GM21447 (cell line): ENCODE measurements around the gene MAP2K7.
A peak's percentile ranks its signal among the peaks of the same experiment; 100 is the strongest.
"Not testable (repeated sequence)": the region's sequence is repeated elsewhere in the genome, so short reads cannot be mapped to it uniquely, and the experiment has no call there.

Experiments used
- ATAC-seq: cut with Tn5 transposase; IDR thresholded peaks from one replicate; pipeline ENCODE4 v1.9.1; 2021; ENCODE audit not compliant: unreplicated experiment

MAP2K7 gene

DNA sequence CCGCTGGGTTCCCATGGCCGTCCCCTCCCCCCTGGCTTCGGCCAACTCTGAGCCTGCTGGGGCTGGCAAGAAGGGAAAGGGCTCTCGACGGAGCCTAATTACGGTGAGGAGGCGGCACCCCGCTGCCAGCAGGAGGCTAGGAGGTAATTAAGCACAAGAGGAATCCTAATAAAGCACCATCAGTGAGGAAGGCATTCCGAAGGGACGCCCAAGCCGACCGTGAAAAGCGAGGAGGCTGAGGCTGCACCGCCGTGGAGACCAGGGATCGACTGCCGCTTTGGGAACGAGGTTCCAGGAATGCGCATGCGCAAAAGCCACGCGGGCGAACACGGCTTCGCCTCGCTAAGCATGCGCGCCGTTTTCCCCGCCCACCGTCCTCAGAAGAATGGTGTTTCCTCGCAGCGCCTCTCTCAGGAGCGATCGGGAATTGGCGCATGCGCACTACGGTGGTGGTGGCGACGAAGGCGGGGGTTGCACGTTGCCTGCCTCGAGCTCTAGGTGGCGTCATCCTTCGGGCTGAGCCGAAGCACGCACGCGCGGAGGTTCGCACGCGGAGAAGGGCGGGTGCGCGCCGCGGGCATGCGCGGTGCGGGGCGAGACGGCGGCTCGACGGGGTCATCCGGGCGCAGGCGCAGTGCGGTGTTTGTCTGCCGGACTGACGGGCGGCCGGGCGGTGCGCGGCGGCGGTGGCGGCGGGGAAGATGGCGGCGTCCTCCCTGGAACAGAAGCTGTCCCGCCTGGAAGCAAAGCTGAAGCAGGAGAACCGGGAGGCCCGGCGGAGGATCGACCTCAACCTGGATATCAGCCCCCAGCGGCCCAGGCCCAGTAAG, at the start of gene MAP2K7:
MAP2K7 (plus strand) TSS at position 634 of the 830 bp plus-strand sequence; CDS start at position 702, 68 bp downstream.
- ATAC-seq: peak; percentile 74

DNA sequence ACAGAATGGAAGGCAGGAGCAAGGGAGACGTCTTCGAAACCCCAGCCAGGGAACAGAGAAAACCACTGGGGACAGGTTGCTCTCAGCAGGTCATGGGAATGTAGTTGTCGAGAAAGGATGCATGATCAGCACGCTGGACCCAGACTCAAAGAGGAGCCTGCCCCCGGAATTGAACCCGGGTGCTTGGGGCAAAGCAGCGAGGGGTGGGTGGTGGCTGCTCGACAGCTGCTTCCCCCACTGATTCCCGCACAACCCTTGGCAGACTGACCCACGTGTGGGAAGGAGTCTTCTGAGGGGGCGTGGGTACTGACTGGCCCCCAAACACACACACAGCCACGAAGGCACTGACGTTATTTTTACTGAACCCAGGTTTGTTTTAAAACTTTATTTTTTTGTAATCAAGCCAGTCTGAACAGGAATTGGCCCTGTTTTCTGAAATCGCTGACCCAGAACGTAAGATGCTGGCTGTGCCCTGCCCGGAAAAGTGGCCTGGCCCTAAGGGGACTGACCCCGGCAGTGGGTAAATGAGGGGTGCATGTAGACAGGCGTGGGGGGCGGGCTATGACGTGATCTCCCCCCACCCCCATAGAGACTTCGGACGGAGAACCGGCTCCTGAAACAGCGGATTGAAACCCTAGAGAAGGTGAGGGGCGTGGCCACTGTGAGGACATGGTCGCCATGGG, 48.1 kb upstream of the MAP2K7 start:
- ATAC-seq: no peak

DNA sequence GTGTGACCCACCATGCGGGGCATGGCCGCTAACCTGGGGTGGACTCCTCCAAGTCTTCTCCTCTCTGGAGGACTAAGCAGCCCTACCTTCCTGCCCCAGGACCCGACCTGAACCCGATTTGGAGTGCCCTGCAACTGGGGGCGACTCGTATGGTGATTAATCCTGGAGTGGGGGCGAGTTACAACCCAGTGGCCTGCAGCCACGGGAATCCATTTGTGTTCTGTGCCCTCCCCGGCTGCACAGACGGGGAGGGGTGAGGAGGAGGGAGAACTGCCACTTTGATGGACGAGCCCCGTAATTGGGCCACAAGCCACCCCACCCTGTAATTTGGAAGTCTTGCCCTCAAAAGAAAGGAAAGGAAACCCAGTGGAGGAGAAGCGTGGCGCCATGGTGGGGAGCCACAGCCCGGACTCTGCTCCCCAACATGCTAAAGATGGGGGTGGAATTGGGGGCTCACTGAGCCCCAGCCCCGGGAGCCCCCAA, 47.5 kb upstream of the MAP2K7 start:
- no peak for ATAC-seq

DNA sequence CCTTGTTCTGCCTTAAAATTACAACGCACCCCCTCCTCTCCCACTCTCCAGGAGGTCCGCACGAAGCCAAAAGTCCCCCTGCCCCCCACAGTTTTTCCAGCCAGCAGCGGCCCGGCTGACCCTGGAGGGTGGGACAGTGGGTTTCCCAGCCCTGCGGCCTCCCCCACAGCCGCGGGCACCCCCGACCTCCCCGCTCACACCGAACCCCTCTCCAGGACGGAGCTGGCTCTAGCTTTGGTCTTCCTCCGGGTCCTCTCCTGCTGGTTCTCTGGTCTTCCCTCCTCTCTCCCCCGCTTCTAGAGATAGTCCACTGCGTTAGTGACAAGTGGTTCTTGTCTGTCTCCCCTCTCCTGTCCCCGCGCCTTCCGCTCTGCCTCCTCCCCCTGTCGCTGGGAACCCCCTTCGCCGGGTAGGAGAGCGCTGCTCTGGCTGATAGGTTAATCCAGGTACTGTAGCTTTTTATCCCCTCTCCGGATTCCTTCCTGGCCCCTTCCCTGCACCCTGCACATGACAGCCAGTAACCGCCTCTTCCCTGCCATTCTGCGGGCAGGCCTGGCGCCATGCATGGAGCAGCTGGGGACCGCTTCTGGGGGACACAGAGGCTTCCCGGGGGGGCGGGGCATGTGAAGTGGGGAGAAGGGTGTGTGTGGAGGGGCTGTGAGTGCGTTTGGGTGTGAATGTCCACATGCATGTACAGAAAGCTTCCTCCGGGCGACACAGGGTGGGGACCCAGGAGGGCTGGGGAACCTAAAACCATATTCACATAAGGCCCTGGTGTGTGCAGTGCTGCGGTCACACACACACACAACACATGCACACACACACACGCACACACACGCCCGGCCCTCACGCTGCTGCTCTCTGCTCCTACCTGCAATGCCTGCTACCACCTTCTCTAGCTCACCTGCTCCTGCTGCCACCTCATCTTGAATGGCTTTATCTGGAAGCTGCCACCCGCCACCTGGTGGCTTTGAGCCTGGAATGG, 46.7 kb upstream of the MAP2K7 start:
- ATAC-seq: no peak

DNA sequence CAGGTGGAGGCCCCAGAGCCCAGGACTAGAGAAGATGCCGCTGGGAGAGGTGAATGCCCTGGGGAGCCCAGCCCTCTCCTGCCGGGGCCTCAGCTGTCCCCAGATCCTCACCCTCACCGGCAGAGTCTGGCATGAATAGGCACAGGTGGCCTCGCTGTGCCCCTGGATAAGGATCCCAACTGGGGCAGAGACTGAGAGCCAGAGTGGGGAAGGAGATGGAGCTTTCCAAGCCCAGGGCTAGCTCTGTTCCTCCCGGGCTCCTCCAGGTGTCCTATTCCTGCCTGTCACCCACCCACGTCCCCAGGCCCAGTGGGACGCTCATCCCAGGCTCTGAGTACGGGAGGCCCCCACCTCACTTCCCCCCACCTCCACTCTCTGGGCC, 46.0 kb upstream of the MAP2K7 start:
- ATAC-seq: no peak

DNA sequence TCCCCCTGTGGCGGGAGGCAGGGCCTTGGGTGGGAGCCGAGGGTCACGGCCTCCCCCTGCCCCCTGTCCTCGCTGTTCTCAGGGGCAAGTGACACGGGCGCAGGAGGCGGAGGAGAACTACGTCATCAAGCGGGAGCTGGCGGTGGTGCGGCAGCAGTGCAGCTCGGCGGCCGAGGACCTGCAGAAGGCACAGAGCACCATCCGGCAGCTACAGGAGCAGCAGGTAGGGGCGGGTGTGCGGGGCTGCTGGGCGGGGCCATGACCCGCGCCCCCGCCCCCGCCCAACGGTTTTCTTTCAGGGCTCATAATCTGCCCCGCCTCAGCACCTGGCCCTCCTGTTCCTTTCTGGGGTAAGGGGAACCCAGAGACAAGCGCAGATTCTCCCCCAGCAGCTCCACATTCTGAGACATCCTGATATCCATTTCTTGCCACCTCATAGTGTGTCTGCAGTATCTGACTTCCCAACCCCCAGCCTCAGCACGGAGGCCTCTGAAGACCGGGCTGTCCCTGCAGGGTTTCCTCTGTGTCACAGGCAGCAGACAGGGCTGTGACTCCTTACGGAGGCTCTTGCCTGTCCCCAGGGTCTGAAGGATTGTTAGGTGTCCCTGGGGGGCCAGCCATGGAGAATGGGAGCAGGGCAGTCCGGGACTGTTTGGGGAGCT, 45.4 kb upstream of the MAP2K7 start:
- ATAC-seq: no peak

DNA sequence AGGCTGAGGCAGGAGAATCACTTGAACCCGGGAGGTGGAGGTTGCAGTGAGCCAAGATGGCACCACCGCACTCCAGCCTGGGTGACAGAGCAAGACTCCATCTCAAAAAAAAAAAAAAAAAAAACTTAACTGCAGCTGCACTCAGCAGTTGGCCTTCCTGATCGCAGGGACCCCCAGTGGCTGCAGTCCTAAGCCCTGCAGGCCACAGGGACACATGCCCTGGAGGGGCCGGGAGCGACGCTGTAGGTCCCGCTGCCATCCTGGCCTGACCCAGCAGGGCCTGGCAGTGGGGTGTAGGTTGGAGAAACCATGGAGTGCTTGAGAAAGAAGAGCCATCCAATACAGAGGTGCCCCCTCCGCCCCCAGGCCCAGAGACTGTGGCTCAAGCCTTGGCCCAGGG, 44.6 kb upstream of the MAP2K7 start:
- ATAC-seq: not testable (repeated sequence)

DNA sequence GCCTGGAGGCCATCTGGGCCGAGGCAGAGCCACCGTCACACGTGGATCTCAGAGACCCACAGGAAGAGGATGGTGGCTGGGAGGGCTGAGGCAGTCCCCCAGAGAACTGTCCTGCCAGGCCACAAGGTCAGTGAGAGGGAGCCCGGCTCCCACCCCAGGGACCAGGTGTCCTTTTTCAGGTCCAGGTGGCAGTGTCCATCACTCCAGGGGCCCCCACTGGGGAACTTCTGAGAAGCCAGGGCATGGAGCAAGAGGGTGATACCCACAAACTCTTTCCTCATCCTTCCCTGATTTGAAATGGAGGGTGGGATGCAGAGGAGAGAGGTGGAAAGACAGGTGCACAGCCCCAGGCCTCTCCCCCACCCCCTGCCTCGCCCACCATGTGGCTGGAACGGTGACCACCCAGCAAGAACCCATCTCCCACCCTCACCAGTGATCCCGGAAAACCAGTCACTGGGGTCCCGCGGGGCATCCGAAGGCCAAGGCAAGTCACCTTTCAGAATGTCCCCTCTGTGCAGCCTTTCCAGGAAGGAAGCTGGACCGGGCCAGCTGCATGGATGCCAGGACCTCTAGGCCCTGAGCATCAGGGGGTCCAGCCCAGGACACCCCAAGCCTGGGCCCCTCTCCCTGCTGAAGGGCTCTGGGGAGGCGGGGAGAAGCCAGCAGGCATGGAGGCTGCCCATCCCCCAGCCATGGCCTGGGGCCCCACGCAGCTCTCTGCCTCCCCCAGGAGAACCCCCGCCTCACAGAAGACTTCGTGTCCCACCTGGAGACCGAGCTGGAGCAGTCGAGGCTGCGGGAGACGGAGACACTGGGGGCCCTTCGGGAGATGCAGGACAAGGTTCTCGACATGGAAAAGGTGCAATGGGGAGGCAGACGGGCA, 43.6 kb upstream of the MAP2K7 start:
- ATAC-seq: no peak

DNA sequence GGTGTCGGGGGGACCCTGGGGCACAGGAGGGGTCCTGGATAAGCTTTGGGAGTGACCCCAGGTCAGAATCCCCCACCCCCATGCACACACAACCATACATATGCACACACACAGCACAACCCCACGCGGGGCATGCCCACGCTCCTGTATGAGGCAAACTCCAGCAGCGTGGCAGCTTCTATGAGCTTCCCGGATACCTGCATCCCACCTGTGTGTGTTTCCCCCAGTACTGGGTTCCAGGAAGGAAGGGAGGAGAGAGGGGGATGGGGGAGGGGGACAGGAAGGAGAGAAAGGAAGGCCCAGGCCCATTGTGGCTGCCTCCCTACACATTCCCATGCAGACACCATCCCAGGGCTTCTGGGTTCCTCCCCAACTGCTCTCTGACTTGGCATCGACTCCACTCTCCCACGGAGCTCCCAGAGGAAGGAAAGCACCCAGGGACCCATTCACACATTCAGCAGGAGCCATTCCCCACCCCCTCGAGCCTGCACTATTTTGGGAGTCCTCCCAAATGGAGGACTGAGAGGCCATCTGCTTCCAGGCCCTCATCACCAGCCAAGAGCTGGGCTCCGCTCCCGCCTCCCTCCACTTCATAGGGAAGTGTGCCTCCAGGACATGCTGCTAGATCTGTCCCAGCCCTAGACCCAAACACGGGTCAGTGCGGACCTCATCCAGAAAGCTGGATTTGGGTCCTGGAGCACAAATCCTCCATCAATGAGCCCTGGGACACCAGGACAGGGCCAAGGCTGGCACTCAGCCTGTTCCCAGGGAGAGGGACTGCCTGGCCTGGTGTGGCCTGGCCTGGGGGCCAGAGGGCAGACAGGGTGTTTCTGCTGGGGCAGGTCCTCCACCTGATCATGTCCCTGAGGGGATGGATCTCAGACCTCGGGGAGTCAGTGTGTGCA, 42.7 kb upstream of the MAP2K7 start:
- ATAC-seq: no peak

DNA sequence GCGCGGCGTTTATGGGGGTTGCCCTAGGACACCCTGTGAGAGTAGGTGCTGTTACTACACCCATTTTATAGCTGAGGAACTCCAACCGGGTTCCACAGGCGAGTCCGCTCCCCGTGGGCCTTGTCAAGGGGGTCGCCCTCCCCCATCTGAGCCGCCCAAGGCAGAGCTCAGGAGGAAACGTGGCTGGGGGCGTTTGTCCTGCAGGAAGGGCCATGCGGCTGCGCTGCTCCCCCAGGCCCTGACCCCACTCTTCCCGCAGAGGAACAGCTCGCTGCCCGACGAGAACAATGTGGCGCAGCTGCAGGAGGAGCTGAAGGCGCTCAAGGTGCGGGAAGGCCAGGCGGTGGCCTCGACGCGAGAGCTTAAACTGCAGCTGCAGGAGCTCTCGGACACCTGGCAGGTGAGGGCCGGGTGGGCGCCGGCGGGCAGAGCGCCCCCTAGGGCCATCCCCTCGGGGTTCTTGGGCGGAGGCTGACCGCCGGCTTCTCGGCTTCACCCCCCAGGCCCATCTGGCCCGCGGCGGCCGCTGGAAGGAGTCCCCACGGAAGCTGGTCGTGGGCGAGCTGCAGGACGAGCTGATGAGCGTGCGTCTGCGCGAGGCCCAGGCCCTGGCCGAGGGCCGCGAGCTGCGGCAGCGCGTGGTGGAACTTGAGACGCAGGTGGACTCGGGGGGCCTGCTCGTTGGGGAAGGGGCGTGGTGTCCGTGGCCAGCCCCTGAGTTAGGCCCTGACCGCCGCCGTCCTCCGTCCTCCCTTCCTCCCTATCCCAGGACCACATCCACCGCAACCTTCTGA, 41.9 kb upstream of the MAP2K7 start:
- no peak for ATAC-seq

DNA sequence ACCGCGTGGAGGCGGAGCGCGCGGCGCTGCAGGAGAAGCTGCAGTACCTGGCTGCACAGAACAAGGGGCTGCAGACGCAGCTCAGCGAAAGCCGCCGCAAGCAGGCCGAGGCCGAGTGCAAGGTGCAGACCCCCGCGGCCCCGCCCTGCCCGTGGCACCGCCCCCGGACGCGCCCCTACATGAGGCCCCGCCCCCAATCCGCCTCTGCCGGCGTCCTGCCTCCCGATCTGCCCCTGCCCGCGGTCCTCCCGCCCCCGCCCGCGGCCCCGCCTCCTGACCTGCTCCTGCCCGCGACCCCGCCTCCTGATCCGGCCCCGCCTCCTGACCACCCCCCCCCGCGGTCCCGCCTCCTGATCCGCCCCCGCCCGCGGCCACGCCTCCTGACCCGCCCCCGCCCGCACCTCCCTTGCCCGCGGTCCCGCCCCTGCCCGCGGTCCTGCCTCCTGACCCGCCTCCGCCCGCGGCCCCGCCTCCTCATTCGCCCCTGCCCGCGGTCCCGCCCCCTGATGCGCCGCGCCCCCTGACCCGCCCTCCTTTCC, 41.2 kb upstream of the MAP2K7 start:
- ATAC-seq: no peak

DNA sequence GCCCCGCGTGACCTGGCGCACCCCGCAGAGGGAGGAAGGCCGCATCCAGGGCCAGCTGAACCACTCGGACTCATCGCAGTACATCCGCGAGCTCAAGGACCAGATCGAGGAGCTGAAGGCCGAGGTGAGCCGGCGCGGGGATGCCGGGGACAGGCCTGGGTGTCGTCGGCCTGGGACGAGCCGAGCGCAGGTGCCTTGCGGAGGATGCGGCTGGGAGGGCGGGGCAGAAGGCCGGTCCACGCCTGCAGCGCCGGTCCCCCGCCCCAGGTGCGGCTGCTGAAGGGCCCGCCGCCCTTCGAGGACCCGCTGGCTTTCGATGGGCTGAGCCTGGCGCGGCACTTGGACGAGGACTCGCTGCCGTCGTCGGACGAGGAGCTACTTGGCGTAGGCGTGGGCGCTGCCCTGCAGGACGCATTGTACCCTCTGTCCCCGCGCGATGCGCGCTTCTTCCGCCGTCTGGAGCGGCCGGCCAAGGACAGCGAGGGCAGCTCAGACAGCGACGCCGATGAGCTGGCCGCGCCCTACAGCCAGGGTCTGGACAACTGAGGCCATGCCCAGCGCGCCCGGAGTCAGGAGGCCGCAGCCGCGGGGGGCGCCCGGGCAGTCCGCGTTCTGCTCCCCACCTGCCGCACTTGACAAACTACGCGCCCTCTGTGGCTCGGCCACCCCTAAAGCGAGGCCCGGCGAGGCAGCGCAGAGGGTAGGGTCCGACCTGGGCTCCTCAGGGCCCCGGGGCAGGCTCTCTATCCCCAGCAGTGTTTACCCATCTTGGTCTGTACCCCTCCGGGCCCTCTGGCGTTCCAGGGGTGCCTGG, 40.3 kb upstream of the MAP2K7 start:
- no peak for ATAC-seq

DNA sequence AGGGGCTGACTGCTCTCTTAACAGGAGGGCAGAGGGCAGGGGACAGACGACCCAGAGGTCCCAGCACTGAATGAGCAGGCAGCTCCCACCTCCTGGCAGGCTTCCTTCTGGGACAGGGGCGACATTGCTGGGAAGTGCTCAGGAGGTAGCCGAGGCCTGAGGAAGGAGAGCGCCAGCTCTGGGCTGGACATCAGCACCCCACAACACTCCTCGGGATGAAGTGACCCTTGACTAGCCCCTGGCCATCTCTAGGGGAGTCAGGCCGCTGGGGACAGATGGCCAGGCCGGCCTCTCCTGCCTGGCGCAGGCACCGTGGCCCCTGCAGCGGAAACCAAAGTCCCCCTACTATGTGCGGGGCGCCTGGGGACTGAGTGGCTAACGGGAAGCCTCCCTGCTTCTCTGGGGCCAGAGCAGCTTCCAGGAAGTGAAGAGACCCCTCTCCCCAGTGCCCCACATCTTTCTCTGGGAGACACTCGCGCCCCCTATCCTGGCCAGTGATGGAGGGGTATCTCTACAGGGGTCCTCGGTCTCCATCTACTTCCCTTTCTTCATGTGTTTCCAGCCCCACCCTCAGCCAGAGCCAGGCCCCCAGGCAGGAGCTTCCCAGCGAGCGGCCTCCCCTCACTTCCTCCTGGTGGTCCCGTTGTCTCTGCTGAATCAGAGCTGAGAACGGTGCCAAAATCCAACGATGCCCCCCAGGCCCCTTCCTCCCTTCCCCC, 39.5 kb upstream of the MAP2K7 start:
- ATAC-seq: no peak

DNA sequence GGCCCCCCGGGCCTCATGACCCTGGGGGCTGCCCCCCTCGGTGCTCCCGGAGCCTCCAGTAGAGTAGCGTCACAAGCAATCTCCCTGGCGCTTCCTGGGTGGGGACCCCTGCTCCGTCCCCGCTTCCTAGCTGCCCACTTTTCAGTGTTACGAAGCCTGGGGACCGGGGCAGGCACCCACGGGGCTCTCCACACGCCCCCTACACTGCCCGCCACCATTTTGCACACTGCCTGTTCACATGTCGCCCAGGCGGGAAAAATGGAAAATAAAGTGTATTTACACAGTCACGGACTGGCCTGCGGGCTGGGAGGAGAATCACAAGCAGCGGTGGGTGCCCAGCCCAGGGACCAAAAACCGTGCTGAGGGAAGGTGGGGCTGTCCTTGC, 39.0 kb upstream of the MAP2K7 start:
- no peak for ATAC-seq

DNA sequence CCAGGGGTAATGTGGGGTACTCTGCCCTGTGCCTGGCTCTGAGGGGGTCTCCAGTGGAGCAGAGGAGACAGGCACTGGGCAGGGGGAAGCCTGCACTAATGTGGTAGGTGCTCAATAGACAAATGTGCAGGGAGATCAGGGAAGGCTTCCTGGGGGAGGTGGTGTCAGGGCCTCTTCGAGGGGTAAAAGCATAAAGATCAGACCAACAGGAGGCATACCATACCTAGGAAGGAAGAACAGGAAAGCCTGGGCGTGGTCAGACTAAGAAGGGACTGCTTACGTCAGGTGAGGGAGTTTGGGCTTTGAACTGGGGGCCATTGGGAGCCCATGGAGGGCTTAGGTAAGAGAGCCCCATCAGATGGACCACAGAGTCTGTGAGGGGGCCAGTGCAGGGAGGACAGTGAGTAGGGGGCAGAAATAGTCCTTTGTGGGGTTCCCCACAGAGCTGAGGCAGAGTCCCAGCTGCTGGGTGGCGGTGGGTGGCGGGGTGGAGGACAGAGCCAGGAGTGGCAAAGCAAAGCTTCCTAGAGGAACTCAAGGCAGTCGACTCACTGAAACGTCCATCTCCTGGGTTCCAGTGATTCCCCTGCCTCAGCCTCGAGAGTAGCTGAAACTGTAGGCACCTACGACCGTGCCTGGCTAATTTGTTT, 38.3 kb upstream of the MAP2K7 start:
- ATAC-seq: no peak
